ENCODE results near the gene MGRN1.

- TF ChIP-seq GABPA (IDR thresholded peaks at IDR 0.05; ENCODE audit: low read depth) = no peak
- no peak for TF ChIP-seq CTCF (IDR thresholded peaks at IDR 0.05; ENCODE audit: insufficient read depth, low read length)
Measured at GRCh38 chr16:4654011-4654963, 29.7 kb downstream of the MGRN1 start.
